GM11168 (cell line): ENCODE results near the gene NIT2.
"Not testable (repeated sequence)": the region's sequence is repeated elsewhere in the genome, so short reads cannot be mapped to it uniquely, and the experiment has no call there.

ENCODE experiments used
- in situ Hi-C: fragments of 300-500 bp; cut with MboI; formaldehyde crosslinking; loops from one replicate; pipeline ENCODE4 v1.12.0; 2022; ENCODE audit warnings: low sequenced_read_pairs; ENCODE audit not compliant: unreplicated experiment

Gene NIT2, protein sequence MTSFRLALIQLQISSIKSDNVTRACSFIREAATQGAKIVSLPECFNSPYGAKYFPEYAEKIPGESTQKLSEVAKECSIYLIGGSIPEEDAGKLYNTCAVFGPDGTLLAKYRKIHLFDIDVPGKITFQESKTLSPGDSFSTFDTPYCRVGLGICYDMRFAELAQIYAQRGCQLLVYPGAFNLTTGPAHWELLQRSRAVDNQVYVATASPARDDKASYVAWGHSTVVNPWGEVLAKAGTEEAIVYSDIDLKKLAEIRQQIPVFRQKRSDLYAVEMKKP

DNA sequence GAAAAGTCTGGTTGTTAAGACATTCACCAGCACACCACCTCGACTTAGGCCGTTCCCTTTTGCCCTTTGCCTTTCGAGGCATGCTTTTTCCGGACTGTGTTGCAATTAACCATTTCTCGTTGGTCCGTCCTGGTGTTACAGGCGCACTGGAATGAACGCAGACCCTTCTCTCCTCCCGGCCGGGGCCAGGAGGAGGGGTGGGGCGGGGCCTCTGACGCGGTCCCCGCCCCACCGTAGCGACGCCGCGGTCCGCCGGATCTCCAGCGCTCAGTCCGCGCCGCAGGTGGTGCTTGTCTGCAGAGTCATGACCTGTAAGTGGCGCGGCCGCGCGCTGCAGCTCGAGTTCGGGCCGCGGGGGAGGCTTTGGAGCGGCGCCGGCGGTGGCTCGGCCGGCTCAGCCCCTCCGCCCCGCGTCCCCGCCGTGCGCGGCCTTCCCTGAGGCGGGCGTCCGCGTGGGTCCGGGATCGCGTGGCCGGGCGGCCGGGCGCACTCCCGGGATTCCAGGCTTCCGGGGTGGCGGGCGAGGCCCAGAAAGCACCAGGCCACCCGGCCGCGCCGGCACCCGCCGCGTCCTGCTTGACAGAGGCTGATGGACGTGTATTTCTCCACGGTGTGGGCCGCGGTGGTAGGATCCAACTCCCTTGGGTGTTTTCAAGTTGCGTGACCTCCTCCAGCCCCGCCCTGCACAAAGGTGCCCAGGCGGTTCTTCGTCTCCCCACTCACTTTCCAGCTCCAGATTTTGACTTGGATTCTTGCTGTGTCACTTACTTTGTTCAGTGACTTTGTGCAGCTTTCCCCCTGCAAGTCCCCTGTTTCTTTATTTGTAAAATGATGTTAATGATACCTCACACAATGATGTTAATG is at the start of gene NIT2:
Gene NIT2, plus strand, starts transcription at position 270 of the 864 bp plus-strand sequence. Its CDS starts 35 bp downstream, at position 305.
- in situ Hi-C loops = no loop called here

DNA sequence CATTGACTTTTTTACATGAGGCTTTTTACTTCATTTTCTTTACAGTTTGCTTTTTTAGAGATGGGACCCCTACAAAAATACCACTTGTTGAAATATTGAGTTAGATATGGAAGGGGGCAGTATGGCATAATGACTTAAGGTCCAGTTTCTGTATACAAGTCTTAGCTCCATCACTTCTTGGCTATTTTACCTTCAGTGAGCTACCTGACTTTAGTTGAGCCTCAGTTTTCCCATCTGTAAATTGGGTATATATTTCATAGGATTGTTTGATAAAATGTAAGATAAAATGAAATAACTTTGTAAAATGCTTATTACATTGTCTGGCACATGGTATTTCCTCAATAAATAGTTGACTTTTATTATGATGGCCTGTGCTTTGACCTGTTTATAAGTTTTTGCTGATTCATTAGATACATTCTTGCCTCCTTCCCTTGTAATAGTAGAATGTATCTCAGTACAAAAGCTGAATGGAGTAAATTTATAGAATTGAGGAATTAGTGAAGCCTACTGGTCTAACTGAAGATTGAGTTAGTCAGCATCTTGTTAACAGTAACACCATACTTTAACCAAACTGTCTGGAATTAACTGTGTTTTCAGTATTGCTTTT is 46.2 kb upstream of the NIT2 start:
- in situ Hi-C loops = no loop called here

DNA sequence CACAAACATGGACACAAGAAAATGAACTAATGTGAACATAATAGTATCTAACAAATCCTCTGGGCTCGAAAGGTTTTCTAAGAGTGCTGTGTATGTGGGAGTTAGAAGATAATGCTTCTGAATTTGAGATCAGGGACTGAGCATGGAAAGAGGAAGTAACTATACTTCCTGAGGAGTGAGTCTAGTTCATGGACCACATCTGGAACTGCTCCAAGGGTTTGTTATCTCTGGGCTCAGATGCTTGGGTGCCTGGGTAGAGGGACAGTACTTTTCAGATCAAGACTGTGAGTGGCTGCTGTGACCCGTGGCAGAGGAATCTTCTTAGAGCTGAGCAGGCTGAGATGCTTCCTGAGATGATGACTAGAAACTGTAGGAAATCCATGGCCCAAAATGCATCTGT is 45.2 kb upstream of the NIT2 start:
- in situ Hi-C loops = no loop called here

DNA sequence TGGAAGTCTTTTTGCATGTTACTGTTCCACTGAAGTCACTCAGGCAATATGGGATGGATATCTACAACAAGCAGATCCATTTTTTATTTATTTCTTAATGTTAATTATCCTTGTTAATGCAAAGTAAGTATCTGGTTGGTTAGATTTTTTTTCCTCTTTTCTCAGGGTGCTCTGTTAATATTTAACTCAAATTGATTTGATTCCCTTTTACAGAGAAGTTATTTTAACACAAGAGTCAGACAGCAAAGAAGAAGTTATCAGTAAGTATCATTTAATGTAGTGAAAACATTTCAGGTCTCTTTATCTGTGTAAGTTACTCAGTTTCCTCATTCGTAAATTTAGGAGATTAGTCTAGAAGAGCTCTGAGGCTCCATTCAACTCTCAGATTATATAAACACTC is 39.5 kb upstream of the NIT2 start:
- in situ Hi-C loops = no loop called here

DNA sequence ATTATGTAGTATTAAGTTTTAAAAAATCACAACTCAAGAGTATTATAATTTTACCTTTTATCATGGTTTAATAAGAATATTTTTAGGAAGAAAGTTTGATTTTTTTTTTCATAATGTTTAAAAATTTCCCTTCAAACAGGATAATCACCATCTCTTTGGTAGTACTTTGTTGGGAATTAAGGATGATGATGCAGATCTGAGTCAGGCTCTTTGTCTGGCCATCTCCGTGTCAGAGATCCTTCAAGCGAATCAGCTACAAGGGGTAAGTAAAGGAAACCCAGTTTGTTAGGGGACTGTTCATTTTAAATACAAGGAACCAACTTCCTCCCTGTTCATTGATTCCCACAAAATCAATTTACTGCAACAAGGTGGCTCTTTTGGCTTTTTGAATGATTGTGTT is 36.8 kb upstream of the NIT2 start:
- in situ Hi-C loops = no loop called here

DNA sequence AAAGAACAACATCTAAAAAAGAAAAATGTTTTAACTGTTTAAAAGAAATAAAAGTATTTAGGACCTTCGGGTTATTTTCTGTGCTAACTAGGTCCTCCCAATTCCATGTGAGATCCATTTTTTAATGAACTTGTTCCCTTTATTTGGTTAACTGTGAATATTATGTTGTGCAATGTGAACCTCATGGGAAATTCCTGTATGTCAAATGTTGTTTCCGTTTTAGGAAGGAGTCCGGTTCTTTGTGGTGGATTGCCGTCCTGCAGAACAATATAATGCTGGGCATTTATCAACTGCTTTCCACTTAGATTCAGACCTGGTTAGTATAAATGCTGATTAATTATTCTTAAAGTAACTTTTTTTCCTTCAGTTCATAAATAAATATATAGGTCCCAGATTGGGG is 35.5 kb upstream of the NIT2 start:
- in situ Hi-C loops = no loop called here

DNA sequence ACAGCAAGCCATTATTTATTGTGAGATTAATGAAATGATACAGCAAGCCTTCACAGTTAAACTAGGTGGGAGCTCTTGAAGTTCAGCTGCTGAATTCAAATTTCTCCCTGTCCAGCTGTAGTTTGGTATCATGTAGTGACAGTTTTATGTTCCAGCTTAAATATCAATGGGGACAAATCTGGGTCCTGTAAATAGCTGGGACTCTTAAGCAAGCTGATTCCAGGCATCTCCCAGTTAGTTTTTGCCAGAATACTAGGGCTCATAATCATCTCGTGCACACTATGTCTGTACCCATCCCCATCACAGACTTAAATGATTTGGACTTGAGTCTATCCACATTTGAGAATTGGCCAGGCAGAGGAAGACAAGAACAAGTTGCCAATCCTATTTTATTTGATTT is 27.9 kb upstream of the NIT2 start:
- in situ Hi-C loops = no loop called here

DNA sequence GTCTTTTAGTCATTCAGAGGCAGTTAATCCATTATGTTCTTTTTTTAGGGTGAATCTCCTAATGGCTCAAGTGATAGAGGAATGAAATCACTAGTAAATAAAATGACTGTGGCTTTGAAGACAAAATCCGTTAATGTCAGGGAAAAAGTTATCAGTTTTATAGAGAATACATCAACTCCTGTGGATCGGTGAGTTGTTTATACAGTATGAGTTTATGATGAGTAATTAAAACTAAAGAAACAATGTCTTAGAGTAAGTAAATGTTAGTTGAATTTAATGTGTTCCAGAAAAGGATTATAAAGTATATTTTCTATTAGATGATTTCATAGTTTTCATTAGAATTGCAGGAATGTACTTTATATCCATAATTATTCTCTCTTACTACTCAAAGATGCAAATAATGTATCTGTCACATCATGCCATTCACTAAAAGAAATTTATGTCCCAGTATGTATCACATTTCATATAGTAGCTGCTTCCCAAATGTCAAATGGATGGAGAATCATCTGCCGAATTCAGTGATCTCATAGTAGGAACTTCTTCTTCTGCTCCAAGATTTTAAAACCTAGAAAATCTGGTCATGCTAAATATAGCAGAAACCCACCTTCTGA is 24.1 kb upstream of the NIT2 start:
- in situ Hi-C loops = no loop called here

DNA sequence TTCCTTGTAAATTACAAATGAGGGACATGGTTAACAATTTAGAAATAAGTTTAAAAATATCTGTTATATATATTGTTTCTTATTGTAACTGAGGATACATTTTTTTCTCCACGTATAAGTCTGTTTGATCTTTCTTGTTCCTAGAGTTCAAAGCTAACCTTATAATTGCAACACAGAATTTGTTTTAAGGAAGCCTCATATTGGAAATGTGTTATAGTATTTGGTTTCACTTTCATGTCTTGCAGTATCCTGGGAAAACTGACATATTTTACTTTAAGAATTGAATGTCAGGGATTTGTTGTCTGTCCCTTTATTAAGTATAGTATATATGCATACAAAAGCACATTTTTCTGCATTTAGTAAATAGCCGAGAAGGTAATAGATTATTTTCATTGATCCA is 23.5 kb upstream of the NIT2 start:
- in situ Hi-C loops = no loop called here

DNA sequence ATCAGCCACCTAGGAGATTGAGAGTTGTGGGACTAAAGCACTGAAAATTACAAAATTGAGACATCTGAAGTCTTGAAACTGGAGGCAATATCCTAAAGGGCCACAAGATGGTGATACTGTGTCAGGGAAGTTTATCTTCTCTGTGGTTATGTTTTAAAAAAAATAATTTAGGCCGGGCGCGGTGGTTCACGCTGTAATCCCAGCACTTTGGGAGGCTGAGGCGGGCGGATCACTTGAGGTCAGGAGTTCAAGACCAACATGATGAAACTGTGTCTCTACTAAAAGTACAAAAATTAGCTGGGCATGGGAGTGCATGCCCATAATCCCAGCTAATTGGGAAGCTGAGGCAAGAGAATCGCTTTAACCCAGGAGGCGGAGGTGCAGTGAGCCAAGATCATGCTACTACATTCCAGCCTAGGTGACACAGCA is 17.9 kb upstream of the NIT2 start:
- in situ Hi-C loops = no loop called here

DNA sequence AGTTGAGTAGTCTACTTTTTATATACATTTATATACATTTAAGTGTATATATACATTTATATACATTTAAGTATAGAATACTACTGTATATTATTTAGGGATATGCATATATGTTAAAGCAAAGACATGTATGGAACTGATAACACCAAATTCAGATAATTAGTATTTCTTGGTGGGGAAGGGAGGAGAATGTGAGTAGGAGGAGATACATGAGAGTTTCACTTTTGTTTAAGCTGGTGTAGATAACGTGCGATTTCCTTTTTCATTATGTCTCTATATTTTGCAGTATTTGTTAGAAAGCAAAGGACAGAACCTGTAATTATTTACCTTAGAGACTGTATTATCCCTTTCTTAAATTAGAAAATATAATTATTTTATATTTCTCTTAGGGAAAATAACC is 16.6 kb upstream of the NIT2 start:
- in situ Hi-C loops = no loop called here

DNA sequence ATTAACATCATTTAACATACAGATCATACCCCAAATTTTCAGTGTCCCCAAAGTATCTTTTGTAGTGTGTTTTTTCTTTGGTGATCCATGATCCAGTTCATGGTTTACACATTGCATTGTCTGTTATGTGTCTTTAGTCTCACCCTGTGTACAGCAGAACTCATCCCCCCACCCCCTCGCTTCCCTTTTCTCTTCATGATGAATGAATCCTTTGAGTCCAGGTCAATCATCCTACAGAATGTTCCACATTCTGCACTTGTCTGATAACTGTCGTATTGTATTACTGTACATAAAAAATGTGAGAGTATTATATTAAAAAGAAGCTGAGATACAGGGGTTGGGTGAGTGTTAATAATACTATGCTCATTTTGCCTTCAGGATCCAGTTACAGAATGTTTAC is 14.6 kb upstream of the NIT2 start:
- in situ Hi-C loops = no loop called here

DNA sequence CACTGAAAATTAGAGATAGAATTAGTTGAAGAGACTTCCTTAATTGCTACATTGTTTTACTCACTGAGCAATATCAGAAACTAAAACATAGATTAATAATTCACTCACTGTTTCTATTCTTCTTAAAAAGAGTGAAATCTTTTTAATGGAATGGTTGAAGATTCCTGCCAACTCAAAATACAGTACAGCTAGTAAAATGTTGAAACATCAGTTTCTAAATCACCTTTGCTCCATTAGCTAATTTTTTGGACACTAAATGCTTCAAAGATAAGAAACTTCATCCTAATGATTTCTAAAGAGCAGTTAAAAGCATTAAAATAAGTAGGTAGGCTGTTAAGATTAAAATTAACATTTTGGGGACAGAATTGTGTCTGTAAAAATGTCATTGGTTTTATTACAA is 10.5 kb upstream of the NIT2 start:
- in situ Hi-C loops = no loop called here

DNA sequence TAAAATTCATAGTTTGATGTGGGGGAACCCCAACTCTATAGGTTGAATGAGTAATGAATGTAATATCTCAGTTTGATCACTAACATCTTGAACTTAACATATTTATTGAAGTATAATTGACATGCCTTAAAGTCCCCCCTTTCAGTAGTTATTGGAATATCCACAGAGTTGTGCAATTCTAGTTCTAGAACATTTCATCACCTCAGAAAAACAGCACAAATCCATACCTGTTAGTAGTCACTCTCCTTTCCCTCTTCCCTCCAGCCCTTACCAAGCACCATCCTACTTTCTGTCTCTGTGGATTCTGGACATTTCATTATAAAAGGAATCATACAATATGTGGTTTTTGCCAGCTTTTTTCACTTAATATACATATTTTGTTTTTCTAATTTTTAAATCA is 8.7 kb upstream of the NIT2 start:
- in situ Hi-C loops = no loop called here

DNA sequence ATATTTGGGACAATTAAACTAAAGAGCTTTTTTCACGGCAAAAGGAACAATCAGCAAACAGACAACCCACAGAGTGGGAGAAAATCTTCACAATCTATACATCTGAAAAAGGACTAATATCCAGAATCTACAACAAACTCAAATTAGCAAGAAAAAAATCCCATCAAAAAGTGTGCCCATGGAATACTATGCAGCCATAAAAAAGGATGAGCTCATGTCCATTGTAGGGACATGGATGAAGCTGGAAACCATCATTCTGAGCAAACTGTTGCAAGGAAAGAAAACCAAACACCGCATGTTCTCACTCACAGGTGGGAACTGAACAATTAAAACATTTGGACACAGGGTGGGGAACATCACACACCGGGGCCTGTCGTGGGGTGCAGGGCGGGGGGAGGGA is 7.2 kb upstream of the NIT2 start:
- in situ Hi-C loops = not testable (repeated sequence)

DNA sequence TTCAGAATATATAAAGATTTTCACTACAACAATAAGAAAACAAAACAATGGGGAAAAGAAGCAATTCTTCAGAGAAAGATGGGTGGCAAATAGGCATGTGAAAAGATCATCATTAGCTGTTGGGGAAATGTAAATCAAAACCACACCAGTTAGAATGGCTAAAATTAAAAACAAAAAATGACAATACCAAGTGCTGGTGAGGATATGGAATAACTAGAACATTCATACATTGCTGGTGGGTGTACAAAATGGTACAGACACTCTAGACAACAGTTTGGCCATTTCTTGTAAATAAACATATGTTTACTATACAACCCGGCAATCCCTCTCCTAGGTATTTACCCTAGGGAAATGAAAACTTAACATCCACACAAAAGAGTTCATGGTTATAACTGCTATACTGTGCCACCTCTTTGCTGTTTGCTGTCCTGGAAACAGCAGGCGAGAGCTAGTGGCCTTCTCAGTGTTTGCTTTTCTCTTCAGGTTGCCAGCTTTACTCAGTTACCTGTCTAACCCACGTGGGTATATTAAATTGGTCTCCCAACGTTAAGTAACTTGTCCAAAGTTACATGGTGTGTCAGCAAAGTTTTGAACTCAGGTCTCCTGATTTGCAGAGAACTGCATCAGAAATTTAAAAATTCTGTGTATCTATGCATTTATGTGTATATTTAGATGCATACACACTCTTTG is 4.6 kb upstream of the NIT2 start:
- in situ Hi-C loops = no loop called here

DNA sequence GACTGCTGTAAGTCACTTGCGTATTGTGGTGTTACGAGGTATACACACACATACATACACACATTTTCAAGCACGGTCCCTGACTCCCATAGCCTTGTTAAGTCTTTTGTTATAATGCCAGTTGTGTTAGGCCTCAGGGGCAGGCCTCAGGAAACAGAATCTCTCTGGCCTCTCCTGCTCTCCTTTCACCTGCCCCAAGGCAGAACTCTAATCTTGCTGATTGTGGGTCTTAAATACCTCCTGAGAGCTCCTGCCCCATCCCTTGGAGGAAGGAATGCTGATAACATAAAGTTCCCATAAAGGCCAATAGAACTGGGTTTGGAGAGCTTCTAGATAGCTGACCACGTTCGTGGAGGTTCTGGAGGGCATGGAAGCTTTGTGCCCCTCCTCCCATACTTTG is 3.9 kb upstream of the NIT2 start:
- in situ Hi-C loops = no loop called here

DNA sequence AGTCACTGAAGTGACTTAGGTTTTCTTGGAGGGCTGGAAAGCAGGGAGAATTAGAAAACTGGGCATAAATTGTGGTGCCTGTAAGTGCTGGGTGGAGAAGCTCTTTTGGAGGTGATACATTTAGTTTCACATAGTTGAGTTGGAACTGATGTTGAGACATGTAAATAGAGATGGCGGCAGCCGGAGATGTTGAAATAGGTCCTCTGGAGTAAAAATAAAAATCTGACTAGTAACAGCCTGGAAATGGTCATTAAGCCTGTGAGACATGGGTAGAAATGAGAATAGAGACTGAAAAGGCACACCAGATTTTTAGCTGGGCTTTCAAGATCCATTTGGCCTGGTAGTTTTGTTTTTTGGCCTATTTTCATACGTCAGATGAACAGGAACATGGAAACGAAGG is 2.9 kb upstream of the NIT2 start:
- in situ Hi-C loops = no loop called here

DNA sequence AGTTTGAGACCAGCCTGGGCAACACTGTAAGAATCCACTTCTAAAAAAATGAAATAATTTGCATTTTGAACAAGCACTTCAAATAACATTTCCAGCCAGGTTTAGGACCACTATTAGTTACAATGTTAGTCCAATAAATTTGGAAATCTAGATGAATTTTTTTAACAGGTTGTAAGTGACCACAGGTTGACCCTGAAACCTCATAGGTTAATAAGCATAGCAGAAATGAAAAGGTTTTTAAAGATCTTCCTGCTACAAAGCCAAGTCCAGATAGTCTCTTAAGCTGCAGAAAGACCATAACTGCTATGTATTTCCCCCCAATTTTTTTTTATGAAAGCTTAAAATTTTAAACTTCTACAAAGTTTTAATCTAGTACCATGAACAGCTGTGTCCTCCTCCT is 1.5 kb upstream of the NIT2 start:
- in situ Hi-C loops = no loop called here

DNA sequence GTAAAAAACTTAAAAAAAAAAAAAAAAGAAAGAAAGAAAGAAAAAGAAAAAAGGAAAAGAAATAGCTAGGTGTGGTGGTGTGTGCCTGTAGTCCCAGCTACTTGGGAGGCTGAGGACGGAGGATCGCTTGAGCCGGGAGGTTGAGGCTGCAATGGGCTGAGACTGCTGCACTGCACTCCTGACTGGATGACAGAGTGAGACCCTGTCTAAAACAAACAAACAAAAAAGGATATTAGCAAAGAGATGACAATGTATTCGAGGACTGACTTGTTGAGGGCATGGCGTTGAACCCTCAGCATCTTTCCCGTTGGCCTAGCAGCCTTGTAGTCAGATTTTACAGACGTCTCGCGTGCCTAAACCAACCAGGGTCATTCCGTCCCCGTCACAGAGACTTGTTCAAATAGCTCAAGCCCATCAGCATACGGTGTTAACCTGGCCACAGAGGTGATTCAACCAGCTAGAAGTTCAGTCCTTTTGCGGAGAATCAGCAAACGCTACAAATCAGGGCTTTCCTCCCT is 528 bp upstream of the NIT2 start:
- in situ Hi-C loops = no loop called here
